Measurements from ENCODE around the gene FAM169A.
"Not testable (repeated sequence)": the region's sequence is repeated elsewhere in the genome, so short reads cannot be mapped to it uniquely, and the experiment has no call there.

DNA sequence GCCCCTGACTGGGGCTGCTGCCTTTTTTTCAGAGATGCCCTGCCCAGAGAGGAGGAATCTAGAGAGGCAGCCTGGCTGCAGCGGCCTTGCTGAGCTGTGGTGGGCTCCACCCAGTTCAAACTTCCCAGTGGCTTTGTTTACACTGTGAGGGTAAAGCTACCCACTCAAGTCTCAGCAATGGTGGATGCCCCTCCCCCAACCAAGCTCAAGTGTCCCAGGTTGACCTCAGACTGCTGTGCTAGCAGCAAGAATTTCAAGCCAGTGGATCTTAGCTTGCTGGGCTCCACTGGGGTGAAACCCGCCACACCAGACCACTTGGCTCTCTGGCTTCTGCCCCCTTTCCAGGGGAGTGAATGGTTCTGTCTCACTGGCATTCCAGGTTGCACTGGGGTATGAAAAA lies 45.2 kb upstream of the FAM169A start:
- TF ChIP-seq POLR2AphosphoS5 (IDR thresholded peaks at IDR 0.05; ENCODE audit: borderline replicate concordance, low read depth, low read length); EZH2 (IDR thresholded peaks at IDR 0.05); FOXP2 (optimal IDR thresholded peaks at IDR 0.05; ENCODE audit: control extremely low read depth, extremely low read length, insufficient read depth): not testable (repeated sequence)
